Coronary artery (tissue), 2 donors: ENCODE data around the gene PHLDA3.
A peak's percentile ranks its signal among the peaks of the same experiment; 100 is the strongest.
"Not testable (repeated sequence)": the region's sequence is repeated elsewhere in the genome, so short reads cannot be mapped to it uniquely, and the experiment has no call there.

Experiments used
- DNase-seq: peaks from one replicate; pipeline ENCODE4 v3.0.0-alpha.2; 2017; ENCODE audit warnings: low spot score
- H3K27ac ChIP-seq, 2 donors: fragments of 200-600 bp; sonication (generic); one replicate each; pipeline ENCODE4 v1.5.1; 2016 to 2019
- H3K4me3 ChIP-seq: fragments of 200-600 bp; sonication (generic); 2 replicates; pipeline ENCODE4 v1.5.1; 2016; ENCODE audit warnings: mild to moderate bottlenecking, moderate library complexity
- TF ChIP-seq, protein P1 (sequence below): fragments of 200-600 bp; sonication (generic); IDR thresholded peaks from one replicate; pipeline ENCODE4 v1.5.1; 2019; ENCODE audit warnings: antibody characterized with exemption

PHLDA3 gene

DNA sequence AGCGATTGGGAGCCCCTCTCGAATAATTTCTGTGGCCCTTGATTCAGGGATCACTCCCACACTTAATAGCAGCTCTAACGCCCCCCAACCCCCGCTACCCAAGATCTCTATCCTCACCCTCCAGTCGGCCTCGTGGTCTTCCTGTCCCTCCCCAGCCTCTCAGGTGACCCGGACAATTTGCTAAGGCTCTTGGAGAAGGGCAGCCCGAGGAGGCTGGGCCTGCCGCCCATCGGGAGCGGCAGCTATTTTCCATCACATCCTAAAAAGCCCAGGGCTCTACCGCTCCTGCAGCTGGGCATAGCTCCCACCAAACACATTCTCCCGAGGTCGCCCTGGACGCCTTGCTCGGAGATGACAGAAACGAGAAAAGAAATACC, 12.0 kb upstream of the PHLDA3 start:
- peak overlapping the region; percentile 61 to 86 for H3K27ac ChIP-seq
- H3K4me3 ChIP-seq, result peak overlapping the region; percentile 66
- DNase-seq, result no peak
- TF ChIP-seq, protein P1, sequence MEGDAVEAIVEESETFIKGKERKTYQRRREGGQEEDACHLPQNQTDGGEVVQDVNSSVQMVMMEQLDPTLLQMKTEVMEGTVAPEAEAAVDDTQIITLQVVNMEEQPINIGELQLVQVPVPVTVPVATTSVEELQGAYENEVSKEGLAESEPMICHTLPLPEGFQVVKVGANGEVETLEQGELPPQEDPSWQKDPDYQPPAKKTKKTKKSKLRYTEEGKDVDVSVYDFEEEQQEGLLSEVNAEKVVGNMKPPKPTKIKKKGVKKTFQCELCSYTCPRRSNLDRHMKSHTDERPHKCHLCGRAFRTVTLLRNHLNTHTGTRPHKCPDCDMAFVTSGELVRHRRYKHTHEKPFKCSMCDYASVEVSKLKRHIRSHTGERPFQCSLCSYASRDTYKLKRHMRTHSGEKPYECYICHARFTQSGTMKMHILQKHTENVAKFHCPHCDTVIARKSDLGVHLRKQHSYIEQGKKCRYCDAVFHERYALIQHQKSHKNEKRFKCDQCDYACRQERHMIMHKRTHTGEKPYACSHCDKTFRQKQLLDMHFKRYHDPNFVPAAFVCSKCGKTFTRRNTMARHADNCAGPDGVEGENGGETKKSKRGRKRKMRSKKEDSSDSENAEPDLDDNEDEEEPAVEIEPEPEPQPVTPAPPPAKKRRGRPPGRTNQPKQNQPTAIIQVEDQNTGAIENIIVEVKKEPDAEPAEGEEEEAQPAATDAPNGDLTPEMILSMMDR, result no peak

DNA sequence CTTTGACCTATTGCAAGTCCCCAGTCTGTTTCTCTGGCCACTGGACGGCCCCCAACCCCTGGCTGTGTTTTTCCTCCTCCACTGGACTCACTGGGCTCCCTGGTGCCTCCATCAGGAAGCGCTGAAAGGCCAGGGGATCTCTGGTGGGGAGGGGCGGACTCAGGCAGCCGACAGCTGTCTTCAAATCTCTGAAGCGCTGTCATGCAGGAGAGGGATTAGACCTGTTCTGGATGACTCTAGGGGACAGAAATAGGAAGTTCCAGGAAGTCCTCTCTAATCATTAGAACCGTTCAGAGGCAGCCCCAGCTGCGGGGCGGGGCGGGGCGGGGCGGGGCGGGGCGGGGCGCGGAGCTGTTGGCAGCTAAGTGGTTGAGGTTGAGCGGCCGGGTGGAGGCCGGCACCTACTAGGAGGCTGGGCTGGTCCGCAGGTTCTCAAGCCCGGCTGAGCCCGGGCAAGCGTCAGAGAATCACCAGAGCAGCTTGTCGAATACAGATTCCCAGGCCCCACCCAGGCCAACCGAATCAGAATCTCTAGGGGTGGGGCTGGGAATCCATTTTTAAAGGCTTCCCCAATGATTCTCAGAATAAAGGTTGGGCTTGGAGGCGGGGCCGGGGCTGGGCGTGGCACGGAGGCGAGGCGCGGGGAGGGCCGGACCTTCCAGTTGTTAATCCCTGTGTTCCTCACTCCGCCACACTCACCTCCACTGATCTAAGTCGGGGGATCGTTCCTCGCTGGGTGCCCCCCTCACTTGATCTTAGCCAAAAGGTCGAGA, 11.4 kb upstream of the PHLDA3 start:
- H3K27ac ChIP-seq, result peak overlapping the region; percentile 61 to 86
- DNase-seq, result peak; percentile 91
- TF ChIP-seq, protein P1, result no peak
- H3K4me3 ChIP-seq, result peak overlapping the region; percentile 66

DNA sequence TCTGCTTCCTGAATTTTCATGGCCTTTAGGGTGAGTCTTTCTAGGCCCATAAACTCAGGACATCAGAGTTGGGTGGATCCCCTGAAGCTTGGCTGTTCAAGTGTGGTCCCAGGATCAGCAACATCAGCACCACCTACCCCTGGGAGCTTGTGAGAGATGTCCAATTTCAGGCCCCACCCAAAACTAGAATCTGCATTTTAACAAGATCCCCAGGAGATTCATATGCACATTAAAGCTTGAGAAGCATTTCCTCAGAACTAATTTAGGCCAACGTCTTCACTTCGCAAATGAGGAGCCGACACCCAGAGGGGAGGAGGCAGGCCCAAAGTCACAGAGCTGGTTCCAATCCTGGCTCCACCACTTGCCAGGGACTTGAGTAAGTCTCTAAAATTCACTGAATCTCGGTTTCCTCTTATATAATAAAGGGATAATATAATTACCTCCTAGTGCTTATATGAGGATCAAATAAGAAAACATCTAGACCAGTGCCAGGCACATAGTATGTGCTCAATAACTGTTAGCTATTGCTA, 10.3 kb upstream of the PHLDA3 start:
- Histone ChIP-seq H3K27ac (peak overlapping the region in 1 of 2 donors; percentile 86), H3K4me3 (no peak overlapping the region)
- TF ChIP-seq, protein P1, result no peak
- no peak for DNase-seq

DNA sequence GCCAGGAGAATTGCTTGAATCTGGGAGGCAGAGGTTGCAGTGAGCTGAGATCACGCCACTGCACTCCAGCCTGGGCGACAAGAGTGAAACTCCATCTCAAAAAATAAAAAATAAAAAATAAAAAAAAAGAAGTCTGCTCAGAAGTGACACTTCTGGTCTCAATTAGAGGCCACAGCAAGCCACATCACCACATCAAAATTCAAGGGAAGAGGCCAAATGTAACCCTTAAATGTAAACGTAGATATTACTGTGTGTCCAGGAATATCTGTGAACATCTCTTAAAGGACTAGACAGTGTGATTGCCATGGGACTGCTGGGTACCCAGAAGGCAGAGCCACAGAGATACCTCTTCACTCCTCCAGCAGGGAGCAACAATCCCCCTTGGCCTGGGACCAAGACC, 9.7 kb upstream of the PHLDA3 start:
- not testable (repeated sequence) for DNase-seq, H3K4me3 ChIP-seq
- H3K27ac ChIP-seq, result peak overlapping the region in 1 of 2 donors; percentile 18

DNA sequence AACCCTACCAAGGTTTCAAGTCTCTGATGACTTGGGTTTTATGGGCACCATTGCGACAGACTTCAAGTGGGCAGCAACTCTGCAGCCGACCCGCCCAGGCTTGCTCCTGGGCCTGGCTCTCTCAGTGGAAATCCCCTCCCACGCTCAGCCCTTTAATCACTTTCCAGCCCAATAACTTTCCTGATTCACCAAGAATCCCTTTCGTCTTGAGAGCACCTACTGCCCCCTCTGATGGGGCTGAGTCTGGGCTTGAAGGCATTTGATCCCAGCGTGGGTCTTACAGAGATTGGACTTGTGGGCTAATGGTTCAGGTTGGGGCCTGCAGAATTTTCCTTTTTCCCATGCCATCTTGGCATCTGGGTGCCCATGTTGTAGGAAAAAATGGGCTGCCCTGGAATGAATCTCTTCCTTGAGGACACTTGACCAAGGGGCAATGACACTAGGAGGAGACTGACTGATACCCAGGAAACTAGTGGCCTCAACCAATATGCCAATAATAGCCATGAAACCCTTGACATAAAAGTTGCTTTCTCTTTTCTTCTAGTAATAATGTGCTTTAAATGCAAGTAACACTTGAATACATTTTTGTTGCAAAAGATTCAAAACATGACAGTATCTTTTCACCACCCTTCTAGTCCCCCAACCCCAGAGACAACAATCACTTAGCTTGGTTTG, 7.8 kb upstream of the PHLDA3 start:
- Histone ChIP-seq H3K4me3 (no peak overlapping the region), H3K27ac (no peak overlapping the region)
- TF ChIP-seq, protein P1, result no peak
- DNase-seq, result no peak

DNA sequence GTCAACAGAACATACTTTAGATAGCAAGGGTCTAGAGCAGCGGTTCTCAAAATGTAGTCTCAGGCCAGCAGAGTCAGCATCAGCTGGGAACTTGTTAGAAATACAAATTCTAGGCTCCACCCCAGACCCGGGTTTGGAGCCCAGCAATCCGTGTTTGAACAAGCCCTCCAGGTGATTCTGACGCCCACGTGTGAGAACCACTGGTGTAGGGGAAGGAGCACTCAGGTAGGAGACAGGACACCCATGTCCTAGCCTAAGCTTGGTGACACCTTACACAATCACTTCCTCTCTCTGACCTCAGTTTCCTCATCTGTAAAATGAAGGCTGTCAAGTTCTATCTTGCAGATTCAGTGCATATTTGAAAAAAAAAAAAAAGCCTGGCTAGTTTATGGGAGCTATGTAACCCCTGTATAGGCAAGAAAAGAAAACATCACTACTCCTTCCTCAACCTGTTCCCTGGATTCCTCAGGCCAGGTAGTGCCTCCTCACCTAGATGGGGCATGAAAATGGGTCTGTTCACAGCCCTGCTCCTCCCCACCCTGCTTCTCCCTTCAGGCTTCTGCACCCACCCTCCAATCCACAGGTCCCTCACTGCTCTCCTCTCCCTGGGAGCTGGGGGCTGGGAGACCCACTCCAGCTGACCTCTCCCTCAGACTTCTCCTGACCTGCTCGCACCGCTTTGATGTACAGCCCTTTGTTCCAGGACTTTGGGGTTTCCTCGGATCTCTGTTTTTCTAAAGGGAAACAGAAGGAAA, 7.1 kb upstream of the PHLDA3 start:
- no peak overlapping the region for H3K4me3 ChIP-seq
- TF ChIP-seq, protein P1, result no peak
- no peak overlapping the region for H3K27ac ChIP-seq
- DNase-seq, result no peak

DNA sequence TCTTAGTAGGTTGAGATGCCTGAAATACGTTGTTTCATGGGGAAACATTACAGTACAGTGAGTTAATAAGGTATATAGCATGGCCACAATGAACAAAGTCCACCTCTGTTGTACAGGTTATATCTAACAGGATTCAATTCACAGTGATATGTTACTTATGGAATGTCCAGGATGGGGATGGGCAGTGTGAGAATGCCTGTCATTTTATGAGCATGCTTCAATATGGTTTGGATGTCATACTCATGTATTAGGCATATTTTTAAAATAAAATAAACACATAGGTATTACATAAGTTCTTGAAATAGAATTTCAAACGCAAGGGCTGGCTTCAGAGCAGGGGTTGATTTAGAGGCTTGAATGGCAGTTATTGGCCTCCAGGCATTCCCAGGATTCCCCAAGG, 6.1 kb upstream of the PHLDA3 start:
- no peak for DNase-seq
- Histone ChIP-seq H3K27ac (no peak overlapping the region), H3K4me3 (no peak overlapping the region)
- TF ChIP-seq, protein P1, result no peak
